Epithelial cell of esophagus (primary cell): ENCODE results near the gene GP1BA.
"Not testable (repeated sequence)": the region's sequence is repeated elsewhere in the genome, so short reads cannot be mapped to it uniquely, and the experiment has no call there.

ENCODE experiments used
- DNase-seq: peaks from one replicate; pipeline ENCODE4 v3.0.0; 2010; ENCODE audit warnings: low read depth
- H3K4me3 ChIP-seq: 2 replicates; pipeline ENCODE4 v1.5.1; 2011; ENCODE audit warnings: mild to moderate bottlenecking, low read length, control low read depth
- TF ChIP-seq, protein P1 (sequence below): IDR thresholded peaks from 2 replicates; pipeline ENCODE4 v1.5.1; 2011; ENCODE audit warnings: low read depth, mild to moderate bottlenecking, low read length, control low read depth, inconsistent platforms; ENCODE audit not compliant: insufficient read depth; ENCODE audit errors: missing control alignments

The GP1BA gene

DNA sequence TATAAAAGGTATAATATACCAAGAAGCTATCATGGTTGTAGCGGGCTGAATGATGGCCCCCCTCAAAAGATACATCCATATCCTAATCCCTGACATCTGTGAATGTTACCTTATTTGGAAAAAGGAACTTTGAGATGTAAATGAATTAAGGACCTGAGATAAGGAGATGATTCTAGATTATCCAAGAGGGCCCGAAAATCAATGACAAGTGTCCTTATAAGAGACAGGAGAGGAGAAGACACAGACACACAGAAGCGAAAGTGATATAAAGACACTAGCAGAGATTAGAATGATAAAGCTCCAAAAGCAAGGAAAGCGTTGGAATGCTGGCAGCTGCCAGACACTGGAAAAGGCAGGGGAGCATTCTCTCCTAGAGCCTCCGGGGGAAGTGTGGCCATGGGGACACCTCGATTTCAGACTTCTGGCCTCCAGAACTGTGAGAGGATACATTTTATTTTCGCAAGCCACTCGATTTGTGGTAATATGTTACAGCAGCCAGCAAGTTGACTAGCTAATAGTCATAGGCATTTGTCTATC is 12.5 kb upstream of the GP1BA start:
- TF ChIP-seq, protein P1, sequence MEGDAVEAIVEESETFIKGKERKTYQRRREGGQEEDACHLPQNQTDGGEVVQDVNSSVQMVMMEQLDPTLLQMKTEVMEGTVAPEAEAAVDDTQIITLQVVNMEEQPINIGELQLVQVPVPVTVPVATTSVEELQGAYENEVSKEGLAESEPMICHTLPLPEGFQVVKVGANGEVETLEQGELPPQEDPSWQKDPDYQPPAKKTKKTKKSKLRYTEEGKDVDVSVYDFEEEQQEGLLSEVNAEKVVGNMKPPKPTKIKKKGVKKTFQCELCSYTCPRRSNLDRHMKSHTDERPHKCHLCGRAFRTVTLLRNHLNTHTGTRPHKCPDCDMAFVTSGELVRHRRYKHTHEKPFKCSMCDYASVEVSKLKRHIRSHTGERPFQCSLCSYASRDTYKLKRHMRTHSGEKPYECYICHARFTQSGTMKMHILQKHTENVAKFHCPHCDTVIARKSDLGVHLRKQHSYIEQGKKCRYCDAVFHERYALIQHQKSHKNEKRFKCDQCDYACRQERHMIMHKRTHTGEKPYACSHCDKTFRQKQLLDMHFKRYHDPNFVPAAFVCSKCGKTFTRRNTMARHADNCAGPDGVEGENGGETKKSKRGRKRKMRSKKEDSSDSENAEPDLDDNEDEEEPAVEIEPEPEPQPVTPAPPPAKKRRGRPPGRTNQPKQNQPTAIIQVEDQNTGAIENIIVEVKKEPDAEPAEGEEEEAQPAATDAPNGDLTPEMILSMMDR = no peak

DNA sequence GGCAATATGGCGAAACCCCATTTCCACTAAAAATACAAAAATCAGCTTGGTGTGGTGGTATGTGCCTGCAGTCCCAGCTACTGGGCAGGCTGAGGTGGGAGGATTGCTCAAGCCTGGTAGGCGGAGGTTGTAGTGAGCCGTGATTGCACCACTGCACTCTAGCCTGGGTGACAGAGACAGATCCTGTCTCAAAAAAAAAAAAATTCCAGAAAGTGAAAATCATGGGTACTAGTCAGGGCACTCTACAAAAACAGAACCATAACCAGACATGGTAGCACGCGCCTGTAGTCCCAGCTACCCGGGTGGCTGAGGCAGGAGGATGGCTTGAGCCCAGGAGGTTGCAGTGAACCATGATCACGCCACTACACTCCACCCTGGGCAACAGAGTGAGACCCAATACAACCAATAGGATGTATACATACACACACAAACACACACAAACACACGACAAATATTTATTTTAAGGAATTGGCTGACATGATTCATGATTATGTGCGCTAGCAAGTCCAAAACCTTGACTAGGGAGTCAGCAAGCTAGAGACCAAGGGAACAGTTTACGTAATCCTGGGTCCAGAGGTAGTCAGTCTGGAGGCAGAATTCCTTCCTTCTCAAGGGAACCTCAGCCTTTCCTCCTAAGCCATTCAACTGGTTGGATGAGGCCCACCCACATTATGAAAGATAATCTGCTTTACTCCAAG is 11.6 kb upstream of the GP1BA start:
- peak; percentile 84 for DNase-seq
- TF ChIP-seq, protein P1 = no peak
- no peak overlapping the region for H3K4me3 ChIP-seq

More for the DNA sequence above, 12.5 kb upstream of the GP1BA start:
- H3K4me3 ChIP-seq = no peak overlapping the region
- DNase-seq = no peak

DNA sequence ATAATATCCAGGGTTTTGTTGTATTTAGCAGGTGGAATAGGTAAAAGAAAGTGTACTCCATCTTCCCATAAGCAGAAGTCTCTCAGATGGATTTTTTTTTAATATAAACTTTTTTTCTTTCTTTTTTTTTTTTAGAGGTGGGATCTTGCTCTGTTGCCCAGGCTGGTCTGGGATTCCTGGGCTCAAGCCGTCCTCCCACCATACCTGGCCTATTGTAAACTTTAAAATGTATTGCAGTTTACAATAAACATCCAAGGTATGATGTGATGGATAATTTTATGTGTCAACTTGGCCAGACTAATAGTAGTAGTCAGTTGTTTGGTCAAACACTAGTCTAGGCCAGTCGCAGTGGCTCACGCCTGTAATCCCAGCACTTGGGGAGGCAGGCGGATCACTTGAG is 10.8 kb upstream of the GP1BA start:
- H3K4me3 ChIP-seq = no peak overlapping the region
- DNase-seq = no peak
- TF ChIP-seq, protein P1 = no peak

GRCh38 chr17:4926577-4927335 is 5.3 kb upstream of the GP1BA start:
- not testable (repeated sequence) for H3K4me3 ChIP-seq, DNase-seq

GRCh38 chr17:4928881-4929280 is 3.2 kb upstream of the GP1BA start:
- TF ChIP-seq, protein P1 = no peak

DNA sequence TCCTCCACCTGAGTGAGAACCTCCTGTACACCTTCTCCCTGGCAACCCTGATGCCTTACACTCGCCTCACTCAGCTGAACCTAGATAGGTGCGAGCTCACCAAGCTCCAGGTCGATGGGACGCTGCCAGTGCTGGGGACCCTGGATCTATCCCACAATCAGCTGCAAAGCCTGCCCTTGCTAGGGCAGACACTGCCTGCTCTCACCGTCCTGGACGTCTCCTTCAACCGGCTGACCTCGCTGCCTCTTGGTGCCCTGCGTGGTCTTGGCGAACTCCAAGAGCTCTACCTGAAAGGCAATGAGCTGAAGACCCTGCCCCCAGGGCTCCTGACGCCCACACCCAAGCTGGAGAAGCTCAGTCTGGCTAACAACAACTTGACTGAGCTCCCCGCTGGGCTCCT is 679 bp downstream of the GP1BA start:
- H3K4me3 ChIP-seq = no peak overlapping the region
- DNase-seq = no peak
- TF ChIP-seq, protein P1 = no peak

More at GRCh38 chr17:4928881-4929280, 3.2 kb upstream of the GP1BA start:
- H3K4me3 ChIP-seq = no peak overlapping the region
- no peak for DNase-seq

- no peak for DNase-seq
- no peak overlapping the region for H3K4me3 ChIP-seq
- TF ChIP-seq, protein P1 = no peak
Measured at GRCh38 chr17:4933646-4934045, 1.6 kb downstream of the GP1BA start.
